Subcutaneous abdominal adipose tissue (tissue), 5 donors: ENCODE measurements around the gene GGA1.
A peak's percentile ranks its signal among the peaks of the same experiment; 100 is the strongest.

Experiments
- H3K27ac ChIP-seq: one replicate; pipeline ENCODE4 v1.7.0; 2013; ENCODE audit warnings: low read depth, mild to moderate bottlenecking, inconsistent platforms, low read length, moderate library complexity
- H3K27me3 ChIP-seq, 5 donors: one replicate each; pipeline ENCODE4 v1.7.0; 2013; ENCODE audit warnings: low read length in 5 of 5, inconsistent platforms in 1 of 5; ENCODE audit not compliant: control insufficient read depth in 5 of 5, insufficient read depth in 4 of 5
- H3K36me3 ChIP-seq, 5 donors: one replicate each; pipeline ENCODE4 v1.7.0; 2013; ENCODE audit warnings: low read length in 5 of 5; ENCODE audit not compliant: control insufficient read depth in 5 of 5, insufficient read depth in 5 of 5
- H3K4me1 ChIP-seq, 5 donors: one replicate each; pipeline ENCODE4 v1.7.0; 2013; ENCODE audit warnings: low read length in 5 of 5, mild to moderate bottlenecking in 3 of 5, moderate library complexity in 1 of 5; ENCODE audit not compliant: control insufficient read depth in 5 of 5, insufficient read depth in 5 of 5
- H3K4me3 ChIP-seq, 5 donors: one replicate each; pipeline ENCODE4 v1.7.0; 2013; ENCODE audit warnings: low read length in 5 of 5, low read depth in 1 of 5
- H3K9ac ChIP-seq, 5 donors: one replicate each; pipeline ENCODE4 v1.7.0; 2013; ENCODE audit warnings: low read length in 5 of 5, mild to moderate bottlenecking in 4 of 5, moderate library complexity in 3 of 5
- H3K9me3 ChIP-seq, 5 donors: one replicate each; pipeline ENCODE4 v1.7.0; 2013; ENCODE audit warnings: low read length in 5 of 5; ENCODE audit not compliant: control insufficient read depth in 5 of 5
- donor health status: healthy.
- donor health status: healthy.
- donor health status: healthy.
- donor health status: healthy.
- donor health status: healthy.

GGA1 gene

GRCh38 chr22:37659066-37659896, 50.6 kb downstream of the GGA1 start:
- no peaks in the 10 kb centered on the region for H3K36me3 ChIP-seq
- no peaks in the 10 kb centered on the region for H3K9me3 ChIP-seq
- H3K4me1 ChIP-seq, result peaks cover 5 to 59% (median 54%) of the 10 kb centered on the region in 5 donors
- peak overlapping the region in 4 of 5 donors; percentile 66 to 77 (median 72) for H3K9ac ChIP-seq
- peak overlapping the region; percentile 59 to 81 (median 71) for H3K4me3 ChIP-seq
- H3K27me3 ChIP-seq, result no peaks in the 10 kb centered on the region
- peak overlapping the region; percentile 77 for H3K27ac ChIP-seq

GRCh38 chr22:37659897-37660708, 51.5 kb downstream of the GGA1 start:
- peak overlapping the region; percentile 77 for H3K27ac ChIP-seq
- H3K27me3 ChIP-seq, result no peaks in the 10 kb centered on the region
- H3K9ac ChIP-seq, result peak overlapping the region in 4 of 5 donors; percentile 66 to 77 (median 72)
- no peaks in the 10 kb centered on the region for H3K36me3 ChIP-seq
- peak overlapping the region in 4 of 5 donors; percentile 59 to 81 (median 72) for H3K4me3 ChIP-seq
- no peaks in the 10 kb centered on the region for H3K9me3 ChIP-seq
- H3K4me1 ChIP-seq, result peaks cover 7 to 67% (median 62%) of the 10 kb centered on the region in 5 donors

GRCh38 chr22:37660709-37661045, 52.0 kb downstream of the GGA1 start:
- Histone ChIP-seq H3K27me3 (no peaks in the 10 kb centered on the region), H3K9me3 (no peaks in the 10 kb centered on the region), H3K4me1 (peaks cover 7 to 71% (median 68%) of the 10 kb centered on the region in 5 donors), H3K9ac (peak overlapping the region in 2 of 5 donors; percentile 6 to 56), H3K4me3 (peak overlapping the region in 1 of 5 donors; percentile 25), H3K36me3 (peaks cover 0 to 5% (median 3%) of the 10 kb centered on the region in 5 donors), H3K27ac (peak overlapping the region; percentile 77)

- Histone ChIP-seq H3K4me3 (peak overlapping the region in 2 of 5 donors; percentile 18 to 25), H3K27me3 (no peaks in the 10 kb centered on the region), H3K4me1 (peaks cover 7 to 72% (median 62%) of the 10 kb centered on the region in 5 donors), H3K27ac (peak overlapping the region; percentile 77), H3K9me3 (no peaks in the 10 kb centered on the region), H3K9ac (peak overlapping the region in 3 of 5 donors; percentile 6 to 56 (median 25)), H3K36me3 (peaks cover 0 to 12% (median 10%) of the 10 kb centered on the region in 5 donors)
These were observed 52.7 kb downstream of the GGA1 start for GRCh38 chr22:37661160-37661924.

GRCh38 chr22:37662039-37662438, 53.4 kb downstream of the GGA1 start:
- H3K4me1 ChIP-seq, result peaks cover 7 to 72% (median 60%) of the 10 kb centered on the region in 5 donors

GRCh38 chr22:37663521-37664140, 55.0 kb downstream of the GGA1 start:
- peaks cover 5 to 75% (median 57%) of the 10 kb centered on the region in 5 donors for H3K4me1 ChIP-seq
- peaks cover 0 to 16% (median 13%) of the 10 kb centered on the region in 5 donors for H3K36me3 ChIP-seq
- H3K27ac ChIP-seq, result peak overlapping the region; percentile 24
- no peaks in the 10 kb centered on the region for H3K27me3 ChIP-seq
- H3K4me3 ChIP-seq, result no peak overlapping the region
- H3K9ac ChIP-seq, result no peak overlapping the region
- H3K9me3 ChIP-seq, result no peaks in the 10 kb centered on the region

More at GRCh38 chr22:37662039-37662438, 53.4 kb downstream of the GGA1 start:
- Histone ChIP-seq H3K4me3 (no peak overlapping the region), H3K27ac (peak overlapping the region; percentile 77), H3K9ac (peak overlapping the region in 1 of 5 donors; percentile 21), H3K9me3 (no peaks in the 10 kb centered on the region), H3K36me3 (peaks cover 0 to 16% (median 13%) of the 10 kb centered on the region in 5 donors), H3K27me3 (no peaks in the 10 kb centered on the region)

GRCh38 chr22:37664249-37665101, 55.8 kb downstream of the GGA1 start:
- Histone ChIP-seq H3K27ac (peak overlapping the region; percentile 67), H3K4me1 (peaks cover 3 to 70% (median 52%) of the 10 kb centered on the region in 5 donors), H3K27me3 (no peaks in the 10 kb centered on the region), H3K4me3 (peak overlapping the region in 1 of 5 donors; percentile 11), H3K36me3 (peaks cover 0 to 16% (median 13%) of the 10 kb centered on the region in 5 donors), H3K9ac (peak overlapping the region in 2 of 5 donors; percentile 8 to 21), H3K9me3 (no peaks in the 10 kb centered on the region)

GRCh38 chr22:37665487-37665886, 56.9 kb downstream of the GGA1 start:
- H3K27me3 ChIP-seq, result no peaks in the 10 kb centered on the region
- H3K4me3 ChIP-seq, result no peak overlapping the region
- peaks cover 3 to 60% (median 42%) of the 10 kb centered on the region in 5 donors for H3K4me1 ChIP-seq
- peak overlapping the region; percentile 67 for H3K27ac ChIP-seq
- H3K9me3 ChIP-seq, result no peaks in the 10 kb centered on the region
- H3K36me3 ChIP-seq, result peaks cover 0 to 16% (median 13%) of the 10 kb centered on the region in 5 donors
- H3K9ac ChIP-seq, result no peak overlapping the region
